Astrocyte (in vitro differentiated cells and primary cell): ENCODE measurements around the gene CAPN11.

ENCODE experiments used
- EZH2 ChIP-seq: IDR thresholded peaks from 2 replicates; pipeline ENCODE4 v1.6.1; 2012; ENCODE audit warnings: mild to moderate bottlenecking, low read length, inconsistent platforms; ENCODE audit not compliant: insufficient read depth
- TF ChIP-seq, protein P1 (sequence below): IDR thresholded peaks from 2 replicates; pipeline ENCODE4 v1.5.1; 2011; ENCODE audit warnings: low read depth, mild to moderate bottlenecking, inconsistent platforms, low read length, moderate library complexity; ENCODE audit not compliant: insufficient read depth

GRCh38 chr6:44169154-44169553, 10.5 kb downstream of the CAPN11 start:
- TF ChIP-seq, protein P1, sequence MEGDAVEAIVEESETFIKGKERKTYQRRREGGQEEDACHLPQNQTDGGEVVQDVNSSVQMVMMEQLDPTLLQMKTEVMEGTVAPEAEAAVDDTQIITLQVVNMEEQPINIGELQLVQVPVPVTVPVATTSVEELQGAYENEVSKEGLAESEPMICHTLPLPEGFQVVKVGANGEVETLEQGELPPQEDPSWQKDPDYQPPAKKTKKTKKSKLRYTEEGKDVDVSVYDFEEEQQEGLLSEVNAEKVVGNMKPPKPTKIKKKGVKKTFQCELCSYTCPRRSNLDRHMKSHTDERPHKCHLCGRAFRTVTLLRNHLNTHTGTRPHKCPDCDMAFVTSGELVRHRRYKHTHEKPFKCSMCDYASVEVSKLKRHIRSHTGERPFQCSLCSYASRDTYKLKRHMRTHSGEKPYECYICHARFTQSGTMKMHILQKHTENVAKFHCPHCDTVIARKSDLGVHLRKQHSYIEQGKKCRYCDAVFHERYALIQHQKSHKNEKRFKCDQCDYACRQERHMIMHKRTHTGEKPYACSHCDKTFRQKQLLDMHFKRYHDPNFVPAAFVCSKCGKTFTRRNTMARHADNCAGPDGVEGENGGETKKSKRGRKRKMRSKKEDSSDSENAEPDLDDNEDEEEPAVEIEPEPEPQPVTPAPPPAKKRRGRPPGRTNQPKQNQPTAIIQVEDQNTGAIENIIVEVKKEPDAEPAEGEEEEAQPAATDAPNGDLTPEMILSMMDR = no peak
- no peak for TF ChIP-seq EZH2
